NCI-H1048 (cell line): Measurements from ENCODE around the gene POLR3A.

Source experiments
- DNase-seq: peaks from one replicate; lab custom pipeline; 2025; lab: John Stamatoyannopoulos, UW

The POLR3A gene

GRCh38 chr10:78046711-78047269 is 17.5 kb upstream of the POLR3A start:
- DNase-seq = no peak

DNA sequence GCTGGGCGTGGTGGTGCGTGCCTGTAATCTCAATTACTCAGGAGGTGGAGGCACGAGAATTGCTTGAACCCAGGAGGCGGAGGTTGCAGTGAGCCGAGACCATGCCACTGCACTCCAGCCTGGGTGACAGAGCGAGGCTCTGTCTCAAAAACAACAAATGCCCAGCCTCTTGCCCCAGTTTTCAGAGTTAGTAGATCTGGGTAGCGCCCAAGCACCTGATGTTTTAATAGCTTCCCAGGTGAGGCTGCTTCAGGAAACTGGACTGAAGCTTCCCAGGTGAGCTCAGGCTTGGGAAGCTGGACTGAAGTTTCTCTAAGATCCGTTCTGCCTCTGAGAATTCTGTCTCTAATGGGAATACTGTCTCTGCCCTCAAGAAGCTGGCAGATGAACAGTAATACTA is 16.5 kb upstream of the POLR3A start:
- DNase-seq = no peak

GRCh38 chr10:78045237-78045636 is 15.9 kb upstream of the POLR3A start:
- no peak for DNase-seq

DNA sequence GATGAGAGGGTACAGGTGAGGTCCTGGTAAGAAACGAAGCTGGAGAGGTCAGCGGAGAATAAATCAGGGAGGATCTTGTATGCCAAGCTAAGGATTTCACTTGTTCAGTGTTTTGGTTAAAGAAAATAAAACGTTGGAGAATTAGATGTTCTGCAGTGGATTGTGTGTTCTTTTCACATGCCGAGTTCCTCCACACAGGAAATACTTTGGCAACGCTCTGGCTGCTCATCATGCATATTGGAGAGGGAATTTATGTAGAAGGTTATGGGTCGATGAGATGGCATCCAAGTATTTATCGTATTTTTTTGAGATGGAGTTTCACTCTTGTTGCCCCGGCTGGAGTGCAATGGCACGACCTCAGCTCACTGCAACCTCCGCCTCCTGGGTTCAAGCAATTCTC is 15.4 kb upstream of the POLR3A start:
- DNase-seq = no peak

- no peak for DNase-seq
Observed at GRCh38 chr10:78044179-78044578, 14.9 kb upstream of the POLR3A start.

- DNase-seq = no peak
Observed at GRCh38 chr10:78042752-78043104, 13.4 kb upstream of the POLR3A start.

DNA sequence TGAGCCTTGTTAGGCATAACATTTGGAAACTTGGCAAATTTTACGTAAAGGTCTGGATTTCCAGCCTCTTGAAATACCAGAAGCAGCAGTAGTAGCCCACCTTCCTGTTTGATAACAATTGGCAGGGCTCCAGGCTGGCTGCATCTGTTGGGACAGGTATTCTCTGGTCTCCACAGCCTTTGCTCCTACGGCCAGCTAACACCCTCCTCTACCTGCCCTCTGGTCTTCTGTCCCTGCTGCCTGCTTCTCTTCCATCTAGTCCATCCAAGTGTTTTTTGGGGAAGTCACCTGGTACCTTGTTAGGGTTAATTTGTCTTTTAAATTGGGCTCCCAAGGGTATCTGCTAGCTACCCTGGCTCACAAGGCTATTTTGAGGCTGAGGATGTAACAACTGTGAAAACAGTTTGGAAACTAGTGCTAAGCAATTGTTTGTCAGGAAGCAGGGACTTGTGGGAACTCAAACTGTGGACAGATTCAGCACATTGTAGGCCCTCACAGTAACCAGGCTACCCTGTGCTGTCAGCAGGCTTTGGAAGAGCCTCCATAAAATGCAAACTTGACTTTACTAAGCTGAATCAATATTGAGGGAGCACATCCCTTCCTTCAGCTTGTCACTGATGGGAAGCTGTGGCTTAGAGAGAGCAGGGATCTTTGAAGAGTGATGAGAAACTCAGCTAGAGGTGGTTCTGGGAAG is 12.9 kb upstream of the POLR3A start:
- no peak for DNase-seq

- DNase-seq = no peak
Observed at GRCh38 chr10:78041170-78042057, 12.1 kb upstream of the POLR3A start.

DNA sequence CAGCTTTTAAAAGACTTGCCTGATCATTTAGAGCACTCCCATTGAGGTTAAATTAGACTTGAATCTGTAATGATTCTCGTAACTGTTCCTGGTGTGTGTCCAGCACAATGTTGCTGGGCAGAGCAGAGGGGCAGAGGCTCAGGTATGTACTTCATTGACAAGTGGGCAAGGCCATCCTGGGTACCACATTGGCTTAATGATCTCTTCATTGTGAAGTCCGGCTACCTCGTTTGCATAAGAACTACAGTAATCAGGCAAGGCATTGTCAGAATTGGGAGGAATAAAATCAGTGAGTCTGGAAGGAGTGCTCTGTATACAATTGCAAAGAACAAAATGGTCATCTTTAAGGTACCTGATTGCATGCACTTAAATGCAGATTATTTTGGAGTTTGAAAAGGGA is 10.4 kb upstream of the POLR3A start:
- DNase-seq = no peak

GRCh38 chr10:78038791-78039547 is 9.7 kb upstream of the POLR3A start:
- DNase-seq = no peak

DNA sequence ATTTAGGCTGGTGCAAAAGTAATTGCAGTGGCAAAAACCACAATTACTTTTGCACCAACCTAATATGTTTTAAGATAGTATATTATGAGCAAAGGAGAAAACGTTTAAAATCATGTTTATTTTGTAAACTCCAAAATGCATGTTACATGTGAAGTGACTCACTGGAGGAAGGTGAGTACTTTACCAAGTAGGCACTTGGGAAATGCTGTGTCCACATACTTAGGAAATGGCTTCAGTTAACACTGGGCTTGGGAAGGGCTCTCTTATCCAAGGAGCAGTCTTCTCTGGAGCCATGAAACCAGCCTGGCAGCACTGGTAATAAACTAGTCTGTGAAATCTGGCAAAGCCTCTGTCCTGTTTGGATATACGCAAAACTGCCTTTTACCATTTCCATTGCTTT is 8.8 kb upstream of the POLR3A start:
- DNase-seq = no peak

DNA sequence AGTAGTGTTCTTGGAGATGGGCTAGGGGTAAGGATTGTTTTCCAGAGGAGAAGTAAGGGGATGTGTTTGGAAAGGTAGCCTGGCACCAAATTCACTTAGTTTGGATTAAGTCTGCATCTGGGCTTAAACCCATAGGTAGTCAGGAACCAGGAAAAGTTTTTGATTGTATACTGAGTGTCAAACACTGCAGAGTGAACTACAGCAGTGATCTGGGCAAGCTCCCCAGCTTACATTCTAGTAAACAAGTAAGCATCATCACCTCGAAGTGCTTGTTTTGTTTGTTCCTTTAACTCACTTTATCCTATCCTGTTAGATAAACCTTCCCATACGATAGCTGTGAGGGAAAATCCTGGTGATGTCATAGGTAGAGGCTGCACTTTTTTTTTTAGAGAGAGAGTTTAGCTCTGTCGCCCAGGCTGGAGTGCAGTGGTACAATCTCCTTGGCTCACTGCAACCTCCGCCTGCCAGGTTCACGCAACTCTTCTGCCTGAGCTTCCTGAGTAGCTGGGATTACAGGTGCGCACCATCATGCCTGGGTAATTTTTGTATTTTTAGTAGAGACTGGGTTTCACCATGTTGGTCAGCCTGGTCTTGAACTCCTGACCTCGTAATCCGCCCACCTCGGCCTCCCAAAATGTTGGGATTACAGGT is 6.7 kb upstream of the POLR3A start:
- no peak for DNase-seq

GRCh38 chr10:78035437-78035836 is 6.1 kb upstream of the POLR3A start:
- DNase-seq = no peak

DNA sequence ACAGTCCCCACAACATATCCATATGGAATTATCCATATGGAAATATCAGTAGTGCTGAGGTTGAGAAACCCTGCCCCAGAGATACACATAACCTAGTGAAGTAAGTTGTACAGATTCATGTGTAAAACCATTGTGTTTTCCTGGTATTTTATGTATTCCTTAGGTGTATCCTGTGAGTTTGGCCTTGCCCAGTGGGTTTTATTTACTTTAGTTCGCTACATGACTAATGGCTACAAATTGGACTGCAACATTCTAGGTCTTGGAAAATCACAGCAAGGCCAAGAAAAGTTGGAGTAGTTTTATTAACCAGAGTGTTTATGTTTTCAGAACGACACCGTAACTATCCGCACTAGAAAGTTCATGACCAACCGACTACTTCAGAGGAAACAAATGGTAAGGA is 5.7 kb upstream of the POLR3A start:
- no peak for DNase-seq

DNA sequence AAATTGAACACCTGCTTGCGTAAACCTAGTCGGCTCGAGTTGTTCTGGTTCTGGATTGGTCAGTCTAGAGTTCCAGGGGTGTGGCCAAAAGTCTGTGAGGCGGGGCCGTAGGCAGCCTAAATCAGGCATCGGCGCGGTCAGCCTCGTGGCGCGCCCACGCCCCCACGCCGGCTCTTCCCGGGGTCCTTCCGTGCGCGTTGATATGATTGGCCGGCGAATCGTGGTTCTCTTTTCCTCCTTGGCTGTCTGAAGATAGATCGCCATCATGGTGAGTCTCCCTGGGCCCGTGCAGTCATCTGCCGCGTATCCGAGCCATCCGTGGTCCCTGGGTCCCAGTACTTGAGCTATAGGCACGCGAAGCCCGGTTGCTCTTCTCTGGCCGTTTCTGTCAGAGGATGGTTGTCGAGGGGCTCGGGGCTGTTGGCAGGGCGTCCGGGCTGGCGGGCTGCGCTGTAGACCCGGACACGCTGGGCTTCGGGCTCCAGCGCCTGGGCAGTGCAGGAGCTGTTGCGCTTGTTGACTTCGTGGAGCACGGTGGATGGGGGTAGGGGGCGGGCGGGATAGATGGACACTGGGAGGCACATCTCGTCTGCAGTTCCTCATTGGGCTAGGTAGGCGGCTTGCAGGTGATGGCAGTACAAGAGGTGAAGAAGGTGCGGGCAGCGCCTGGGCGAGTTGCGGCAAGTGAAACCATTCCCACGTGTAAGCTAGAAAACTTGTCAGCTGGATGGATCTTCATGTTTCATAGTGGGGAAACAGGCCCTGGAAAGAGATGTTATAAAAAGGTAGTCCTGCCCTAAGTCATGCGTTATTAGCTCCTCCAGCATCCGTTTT is 4.5 kb upstream of the POLR3A start, which contains the start of gene RPS24:
Gene RPS24, plus strand, starts transcription at position 227 of the 834 bp plus-strand sequence. Its CDS starts 39 bp downstream, at position 266.
- peak; percentile 94 for DNase-seq

DNA sequence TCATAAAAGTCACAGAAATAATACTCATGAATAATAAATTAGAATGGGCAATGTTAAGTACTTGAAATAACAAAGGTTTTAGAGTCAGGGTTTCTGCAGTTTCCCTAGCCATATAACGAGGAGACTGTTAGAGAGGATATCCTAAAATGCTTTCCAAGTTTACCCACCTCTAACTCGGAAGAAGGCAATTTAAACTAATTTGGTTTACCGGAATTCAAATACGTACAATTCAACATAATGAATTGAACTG is 4.0 kb upstream of the POLR3A start:
- no peak for DNase-seq

DNA sequence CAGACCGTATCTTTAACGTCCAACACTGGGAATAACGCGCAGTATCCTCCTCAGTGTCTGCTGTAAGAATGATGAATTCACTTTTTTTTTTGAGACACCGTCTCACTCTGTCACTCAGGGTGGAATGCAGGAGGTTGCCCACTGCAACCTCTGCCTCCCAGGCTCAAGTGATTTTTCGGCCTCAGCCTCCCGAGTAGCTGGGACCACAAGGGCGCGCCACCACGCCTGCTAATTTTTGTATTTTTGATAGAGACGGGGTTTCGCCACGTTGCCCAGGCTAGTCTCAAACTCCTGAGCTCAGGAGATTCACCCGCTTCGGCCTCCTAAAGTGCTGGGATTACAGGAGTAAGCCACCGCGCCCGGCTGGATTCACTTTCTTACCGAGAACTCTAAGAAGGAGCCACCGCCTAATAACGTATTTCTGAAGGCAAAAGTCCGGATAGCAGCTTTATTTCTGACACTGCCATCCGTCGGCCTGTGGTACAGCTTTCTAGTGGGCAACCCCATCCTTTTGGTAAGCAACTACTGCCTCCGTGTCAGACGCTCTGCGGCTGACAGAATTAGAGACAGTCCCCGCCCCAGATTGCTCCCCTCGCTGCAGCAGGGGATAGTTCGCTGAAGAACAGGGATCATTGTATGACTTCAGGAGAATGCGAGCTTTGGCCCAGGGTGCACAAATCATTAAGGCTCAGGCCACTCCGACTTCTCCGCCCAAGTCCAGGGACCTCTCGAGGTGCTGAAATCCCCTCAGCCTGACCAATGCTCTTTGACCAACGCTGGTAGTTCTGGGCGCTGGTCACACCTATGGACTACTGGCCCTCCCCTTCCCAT is 662 bp downstream of the POLR3A start:
- DNase-seq = no peak

- DNase-seq = no peak
Observed at GRCh38 chr10:78025685-78026364, 3.5 kb downstream of the POLR3A start.

GRCh38 chr10:78023741-78024140 is 5.6 kb downstream of the POLR3A start:
- no peak for DNase-seq

DNA sequence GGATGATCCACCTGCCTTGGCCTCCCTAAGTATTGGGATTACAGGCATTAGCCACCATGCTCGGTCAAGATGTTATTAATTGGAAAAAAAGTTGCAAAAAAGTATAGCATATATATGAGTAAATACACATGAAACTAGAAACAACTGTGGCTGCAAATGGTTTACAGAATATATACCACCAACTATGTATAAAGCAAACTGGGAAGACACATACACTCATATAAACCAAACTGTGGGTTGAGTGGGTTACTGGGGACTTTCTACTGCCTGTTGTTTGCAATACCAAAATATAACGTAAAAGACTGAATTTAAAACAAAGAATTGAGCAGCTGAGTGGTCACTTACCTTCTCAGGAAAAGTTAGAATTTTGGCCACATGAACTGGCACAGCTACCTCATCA is 8.1 kb downstream of the POLR3A start:
- no peak for DNase-seq
